Fibroblast of the aortic adventitia (primary cell): ENCODE measurements around the gene SORCS1. TPM values are rescaled to one million over a fixed set of nuclear protein-coding genes. Genes with fewer than 3 reads are reported as not detected.
A peak's percentile ranks its signal among the peaks of the same experiment; 100 is the strongest.

Experiments used
- DNase-seq: peaks from one replicate; pipeline ENCODE4 v3.0.0-alpha.2; 2010; ENCODE audit warnings: low read depth
- H3K4me3 ChIP-seq: 2 replicates; pipeline ENCODE4 v1.5.1; 2011; ENCODE audit warnings: low read depth, mild to moderate bottlenecking, control low read depth, low read length, moderate library complexity
- CTCF ChIP-seq: IDR thresholded peaks from 2 replicates; pipeline ENCODE4 v1.5.1; 2011; ENCODE audit warnings: mild to moderate bottlenecking, low read length, control low read depth, inconsistent platforms; ENCODE audit not compliant: insufficient read depth
- total RNA-seq: library from RNA; depleted of rRNA; stranded (reverse); fragments of >200 nt; gene quantifications from 2 replicates; pipeline ENCODE4 v1.2.3, GENCODE V29; 2012; ENCODE audit warnings: low replicate concordance

Gene SORCS1
- total RNA-seq, 1 donor, result not detected

DNA sequence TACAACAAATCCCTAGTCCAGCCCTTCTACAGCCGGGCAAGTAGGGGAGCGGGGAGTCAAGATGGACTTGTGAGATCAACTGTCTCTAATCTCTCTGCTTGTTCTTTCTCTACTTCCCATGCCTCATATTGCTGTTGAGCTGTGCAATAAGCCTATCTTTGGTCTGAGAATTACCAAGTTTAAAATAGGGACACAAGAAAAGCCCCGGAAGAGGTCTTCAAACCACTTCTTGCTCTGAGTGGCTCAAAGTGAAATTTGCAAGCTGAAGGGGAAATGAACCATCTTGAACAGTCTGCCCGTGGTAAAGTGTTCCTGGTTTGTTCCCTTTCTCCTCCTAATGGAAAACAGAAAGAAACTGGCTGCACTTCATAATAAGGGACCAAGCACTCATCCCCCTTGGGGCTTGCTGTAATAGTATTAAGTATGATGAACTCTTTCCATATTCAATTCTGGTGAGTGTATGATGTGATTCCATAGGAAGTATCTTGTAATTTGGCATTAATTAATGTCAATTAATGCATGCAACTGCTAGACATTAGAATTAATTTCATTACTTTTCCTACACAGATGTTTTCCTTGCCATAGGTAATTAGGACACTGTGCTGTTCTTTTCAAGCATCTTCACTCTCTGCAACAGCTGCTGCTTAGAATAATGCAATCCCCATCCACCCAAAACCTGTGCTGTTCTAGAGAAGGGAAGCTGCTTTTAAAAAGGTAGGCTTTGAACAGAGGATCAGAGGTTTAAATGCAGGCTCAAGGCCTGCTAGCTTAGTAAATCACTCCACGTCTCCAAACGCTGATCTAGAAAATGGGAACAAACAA, 449.6 kb downstream of the SORCS1 start:
- TF ChIP-seq CTCF, result no peak
- no peak for DNase-seq
- no peak overlapping the region for H3K4me3 ChIP-seq

DNA sequence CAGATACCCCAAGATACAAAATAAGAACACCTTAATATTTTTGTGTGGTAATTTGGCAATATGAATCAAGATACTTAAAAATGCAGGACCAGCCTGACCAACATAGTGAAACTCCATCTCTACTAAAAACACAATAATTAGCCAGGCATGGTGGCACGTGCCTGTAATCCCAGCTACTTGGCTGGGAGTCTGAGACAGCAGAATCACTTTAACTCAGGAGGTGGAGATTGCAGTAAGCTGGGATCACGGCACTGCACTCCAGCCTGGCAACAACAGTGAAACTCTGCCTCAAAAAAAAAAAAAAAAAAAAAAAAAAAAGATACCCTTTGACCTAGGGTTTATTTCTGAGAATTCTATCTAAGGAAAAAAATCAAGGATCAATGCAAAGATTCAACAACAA, 450.7 kb downstream of the SORCS1 start:
- no peak for TF ChIP-seq CTCF
- no peak for DNase-seq
- H3K4me3 ChIP-seq, result no peak overlapping the region

DNA sequence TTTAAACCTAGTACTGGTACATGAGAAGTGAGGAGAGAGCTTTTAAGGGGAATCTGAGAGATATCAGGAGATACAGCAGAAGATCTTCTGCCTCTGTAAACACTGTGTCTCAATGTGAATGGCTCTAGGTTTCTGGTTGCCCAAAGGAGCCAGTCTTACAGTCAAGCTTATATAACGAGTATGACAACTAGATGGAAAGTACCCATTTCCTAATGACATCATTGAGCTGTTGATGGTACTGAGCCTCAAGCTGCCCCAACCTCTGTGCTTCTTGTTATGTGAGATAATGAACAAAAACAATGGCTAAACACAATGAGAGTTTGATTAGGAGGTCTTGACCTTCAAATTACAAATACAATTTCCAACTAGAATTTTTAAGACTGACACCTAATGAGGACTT, 451.5 kb downstream of the SORCS1 start:
- no peak for TF ChIP-seq CTCF
- DNase-seq, result no peak
- no peak overlapping the region for H3K4me3 ChIP-seq

- H3K4me3 ChIP-seq, result no peak overlapping the region
- TF ChIP-seq CTCF, result peak; percentile 30
- DNase-seq, result no peak
Observed at GRCh38 chr10:106711313-106711906, 453.1 kb downstream of the SORCS1 start.

DNA sequence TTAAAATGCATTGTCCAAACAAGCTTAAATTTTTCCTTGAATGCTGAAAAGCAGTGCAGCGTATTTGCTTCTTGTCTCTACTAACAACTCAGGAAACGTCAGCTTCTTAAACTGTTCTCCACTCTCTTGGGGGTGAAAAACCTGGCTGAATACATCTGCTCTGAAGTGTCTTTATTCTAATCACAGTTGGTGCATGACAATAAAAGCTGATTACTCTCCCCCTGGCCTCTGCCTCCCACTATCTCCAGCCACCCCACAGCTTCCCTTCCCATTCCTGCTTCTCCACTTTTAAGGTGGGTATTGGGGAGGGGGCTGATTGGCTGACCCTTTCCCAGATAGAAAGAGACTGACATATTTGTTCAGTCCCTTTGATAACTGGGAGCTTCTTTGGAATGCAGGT, 456.0 kb downstream of the SORCS1 start:
- DNase-seq, result no peak
- H3K4me3 ChIP-seq, result no peak overlapping the region
- TF ChIP-seq CTCF, result no peak

DNA sequence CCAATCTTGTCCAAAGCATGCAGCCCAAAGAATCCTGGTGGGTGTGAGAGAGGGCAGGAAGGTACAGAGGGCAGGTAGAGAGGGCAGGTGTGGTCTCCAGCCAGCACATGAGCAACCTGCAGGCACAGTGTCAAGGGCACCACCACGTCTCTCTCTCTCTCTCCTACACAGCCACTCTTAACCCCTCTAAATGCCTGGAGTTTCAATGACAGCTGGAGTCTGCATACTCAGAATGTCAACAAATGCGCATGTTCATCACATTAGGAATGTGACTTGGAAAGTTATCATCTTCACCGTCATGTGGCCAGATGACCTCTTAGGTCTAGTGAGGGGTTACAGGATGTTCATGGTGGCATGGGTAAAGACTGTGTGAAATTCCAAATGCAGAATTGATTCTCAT, 456.8 kb downstream of the SORCS1 start:
- no peak overlapping the region for H3K4me3 ChIP-seq
- no peak for DNase-seq
- TF ChIP-seq CTCF, result no peak

- TF ChIP-seq CTCF, result no peak
- no peak for DNase-seq
- H3K4me3 ChIP-seq, result no peak overlapping the region
Observed at GRCh38 chr10:106706127-106706526, 458.4 kb downstream of the SORCS1 start.
